D721Med (cell line): ENCODE data around the gene NSMF.

Experiments
- DNase-seq: peaks from one replicate; pipeline ENCODE4 v3.0.0; 2011; ENCODE audit warnings: low spot score; ENCODE audit not compliant: insufficient read length
- FAIRE-seq: peaks from 2 replicates; lab custom pipeline; 2011; peaks lifted over from hg19 to GRCh38; lab: Jason Lieb, UNC
- TF ChIP-seq, protein P1 (sequence below): IDR thresholded peaks from 2 replicates; pipeline ENCODE4 v1.5.1; 2012; ENCODE audit warnings: mild to moderate bottlenecking, control low read depth; ENCODE audit not compliant: insufficient read depth; ENCODE audit errors: missing control alignments

NSMF gene

DNA sequence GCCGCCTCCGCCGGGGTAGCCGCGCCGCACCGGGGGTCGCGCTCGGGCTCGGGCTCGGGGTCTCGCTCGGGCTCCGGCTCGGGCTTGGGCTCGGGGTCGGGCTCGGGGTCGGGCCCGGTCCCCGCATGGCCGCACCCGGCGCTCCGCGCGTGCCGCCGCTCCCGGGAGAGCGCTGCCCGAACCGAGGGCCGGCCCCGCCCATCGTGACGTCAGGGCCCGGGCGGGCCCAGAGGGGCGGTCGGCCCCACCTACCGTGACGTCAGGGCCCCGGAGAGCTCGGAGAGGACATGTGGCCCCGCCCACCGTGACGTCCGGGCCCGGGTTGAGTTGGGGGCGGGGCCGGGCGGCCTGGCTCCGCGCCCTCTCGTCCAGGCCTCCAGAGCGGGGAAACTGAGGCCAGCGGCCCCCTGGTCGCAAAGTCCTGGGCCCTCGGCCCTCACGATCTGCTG lies at the start of gene NSMF:
Gene NSMF (minus strand): TSS at position 183 of the 449 bp plus-strand sequence. CDS start 232 bp downstream, outside the sequence.
- TF ChIP-seq, protein P1, sequence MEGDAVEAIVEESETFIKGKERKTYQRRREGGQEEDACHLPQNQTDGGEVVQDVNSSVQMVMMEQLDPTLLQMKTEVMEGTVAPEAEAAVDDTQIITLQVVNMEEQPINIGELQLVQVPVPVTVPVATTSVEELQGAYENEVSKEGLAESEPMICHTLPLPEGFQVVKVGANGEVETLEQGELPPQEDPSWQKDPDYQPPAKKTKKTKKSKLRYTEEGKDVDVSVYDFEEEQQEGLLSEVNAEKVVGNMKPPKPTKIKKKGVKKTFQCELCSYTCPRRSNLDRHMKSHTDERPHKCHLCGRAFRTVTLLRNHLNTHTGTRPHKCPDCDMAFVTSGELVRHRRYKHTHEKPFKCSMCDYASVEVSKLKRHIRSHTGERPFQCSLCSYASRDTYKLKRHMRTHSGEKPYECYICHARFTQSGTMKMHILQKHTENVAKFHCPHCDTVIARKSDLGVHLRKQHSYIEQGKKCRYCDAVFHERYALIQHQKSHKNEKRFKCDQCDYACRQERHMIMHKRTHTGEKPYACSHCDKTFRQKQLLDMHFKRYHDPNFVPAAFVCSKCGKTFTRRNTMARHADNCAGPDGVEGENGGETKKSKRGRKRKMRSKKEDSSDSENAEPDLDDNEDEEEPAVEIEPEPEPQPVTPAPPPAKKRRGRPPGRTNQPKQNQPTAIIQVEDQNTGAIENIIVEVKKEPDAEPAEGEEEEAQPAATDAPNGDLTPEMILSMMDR, result no peak
- FAIRE-seq (no peak), DNase-seq (peak; percentile 100)

DNA sequence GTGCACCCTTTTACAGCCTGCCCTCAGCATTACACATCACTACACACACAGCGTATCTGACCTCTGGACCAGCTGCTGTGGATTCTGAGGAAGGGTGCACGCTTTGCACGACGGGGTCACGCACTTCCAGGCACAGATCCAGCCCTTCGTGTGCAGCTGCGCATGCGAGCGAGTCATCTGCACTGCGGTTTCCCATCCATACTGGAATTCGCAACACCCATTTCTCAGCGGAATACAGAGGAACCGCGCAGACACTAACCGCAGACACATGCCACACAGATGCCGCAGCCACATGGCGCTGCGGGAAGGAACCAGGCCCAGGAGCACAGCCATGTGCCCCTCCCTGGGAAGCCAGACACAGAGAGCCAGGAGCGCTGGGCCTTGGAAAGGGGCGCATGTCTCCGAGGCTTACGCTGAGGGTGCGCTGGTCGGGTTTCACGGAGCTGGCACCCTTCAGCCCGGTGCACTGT lies 47.6 kb upstream of the NSMF start:
- no peak for DNase-seq
- FAIRE-seq, result no peak
- TF ChIP-seq, protein P1, result no peak

GRCh38 chr9:137506274-137506673 lies 47.1 kb upstream of the NSMF start:
- TF ChIP-seq, protein P1, result no peak
- no peak for FAIRE-seq
- DNase-seq, result no peak

GRCh38 chr9:137505421-137506140 lies 46.4 kb upstream of the NSMF start:
- FAIRE-seq (no peak), DNase-seq (no peak)
- TF ChIP-seq, protein P1, result no peak

DNA sequence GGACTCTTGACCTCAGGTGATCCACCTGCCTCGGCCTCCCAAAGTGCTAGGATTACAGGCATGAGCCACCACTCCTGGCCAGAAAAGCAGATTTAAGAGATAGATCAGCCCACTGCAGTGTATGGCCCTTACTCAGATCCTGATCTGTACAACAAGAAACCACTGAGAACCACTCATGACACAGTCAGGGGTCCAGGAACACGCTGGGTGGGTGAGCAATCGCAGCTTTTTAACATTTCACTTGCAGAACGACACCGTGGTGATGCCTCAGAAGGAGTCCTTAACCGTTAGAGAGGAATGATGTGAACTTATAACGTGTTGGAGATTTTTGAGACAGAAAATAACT lies 45.3 kb upstream of the NSMF start:
- DNase-seq, result no peak
- FAIRE-seq, result no peak
- TF ChIP-seq, protein P1, result no peak

GRCh38 chr9:137502008-137502911 lies 43.1 kb upstream of the NSMF start:
- TF ChIP-seq, protein P1, result no peak
- no peak for DNase-seq
- FAIRE-seq, result no peak
